Stromal cell of bone marrow (primary cell): Measurements from ENCODE around the gene GOLT1B.

ENCODE experiments used
- DNase-seq: peaks from one replicate; pipeline ENCODE4 v3.0.0-alpha.2; 2012; ENCODE audit warnings: low read depth

GOLT1B gene

DNA sequence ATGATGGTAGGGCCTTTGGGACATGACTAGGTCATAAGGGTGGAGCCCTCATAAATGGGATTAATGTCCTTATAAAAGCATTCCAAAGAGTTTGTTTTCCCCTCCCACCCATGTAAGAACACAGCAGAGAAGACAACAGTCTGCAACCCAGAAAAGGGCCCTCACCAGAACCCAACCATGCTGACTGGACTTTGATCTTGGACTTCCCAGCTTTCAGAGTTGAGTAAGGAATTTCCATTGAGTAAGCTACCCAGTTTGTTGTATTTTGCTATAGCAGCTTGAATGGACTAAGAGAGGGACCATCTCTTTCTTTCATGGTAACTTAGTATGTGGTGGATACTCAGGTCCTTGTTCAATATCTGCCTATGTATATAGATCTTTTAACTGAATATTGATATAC is 21.6 kb downstream of the GOLT1B start:
- no peak for DNase-seq

DNA sequence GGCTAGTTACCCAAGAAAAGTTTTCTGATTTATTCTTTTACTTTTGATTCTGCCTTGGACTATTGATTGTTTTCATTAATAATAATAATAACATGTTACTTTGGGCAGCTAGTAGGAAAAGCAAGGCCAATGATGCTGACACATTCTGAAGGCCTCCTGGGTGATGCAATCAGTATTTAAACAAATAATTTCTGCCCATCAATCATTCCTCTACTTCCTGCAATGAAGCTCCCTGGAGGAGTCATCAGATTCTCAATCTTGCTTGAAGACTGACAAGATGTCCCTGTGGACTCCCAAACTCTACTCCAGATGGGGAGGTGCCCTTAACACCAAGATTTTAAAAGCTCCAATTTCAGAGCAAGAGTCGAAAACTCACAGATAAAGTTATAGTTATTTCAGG is 24.5 kb downstream of the GOLT1B start, which contains the start of gene SPX:
TSS of gene SPX (plus strand) at position 244 of the 400 bp plus-strand sequence. CDS start 177 bp downstream, outside the sequence.
- no peak for DNase-seq

DNA sequence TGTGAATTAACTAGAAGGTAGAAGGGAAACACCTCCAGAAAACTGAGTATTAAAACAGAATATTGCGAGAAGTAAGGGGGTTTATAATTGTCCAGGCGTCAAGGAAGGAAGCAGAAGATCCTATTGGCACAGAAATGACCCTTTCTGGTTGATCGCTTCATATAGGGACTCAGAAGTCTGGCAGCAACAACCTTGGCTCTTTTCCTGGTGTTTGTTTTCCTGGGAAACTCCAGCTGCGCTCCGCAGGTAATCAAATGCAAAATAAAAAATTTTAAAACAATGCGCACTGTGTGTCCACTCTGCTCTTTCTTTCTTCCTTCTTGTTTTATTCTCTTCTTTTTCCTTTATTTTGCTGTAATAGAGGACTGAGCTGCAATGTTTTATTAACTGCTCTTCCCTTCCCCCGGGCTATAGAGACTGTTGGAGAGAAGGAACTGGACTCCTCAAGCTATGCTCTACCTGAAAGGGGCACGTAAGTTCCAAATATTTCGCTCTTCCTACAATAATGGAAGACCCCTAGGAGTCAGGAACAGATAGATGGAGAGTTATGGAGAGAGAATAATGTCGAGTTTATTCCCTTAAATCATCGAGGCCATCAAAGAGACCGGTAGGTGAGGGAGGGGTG is 25.2 kb downstream of the GOLT1B start:
- no peak for DNase-seq

DNA sequence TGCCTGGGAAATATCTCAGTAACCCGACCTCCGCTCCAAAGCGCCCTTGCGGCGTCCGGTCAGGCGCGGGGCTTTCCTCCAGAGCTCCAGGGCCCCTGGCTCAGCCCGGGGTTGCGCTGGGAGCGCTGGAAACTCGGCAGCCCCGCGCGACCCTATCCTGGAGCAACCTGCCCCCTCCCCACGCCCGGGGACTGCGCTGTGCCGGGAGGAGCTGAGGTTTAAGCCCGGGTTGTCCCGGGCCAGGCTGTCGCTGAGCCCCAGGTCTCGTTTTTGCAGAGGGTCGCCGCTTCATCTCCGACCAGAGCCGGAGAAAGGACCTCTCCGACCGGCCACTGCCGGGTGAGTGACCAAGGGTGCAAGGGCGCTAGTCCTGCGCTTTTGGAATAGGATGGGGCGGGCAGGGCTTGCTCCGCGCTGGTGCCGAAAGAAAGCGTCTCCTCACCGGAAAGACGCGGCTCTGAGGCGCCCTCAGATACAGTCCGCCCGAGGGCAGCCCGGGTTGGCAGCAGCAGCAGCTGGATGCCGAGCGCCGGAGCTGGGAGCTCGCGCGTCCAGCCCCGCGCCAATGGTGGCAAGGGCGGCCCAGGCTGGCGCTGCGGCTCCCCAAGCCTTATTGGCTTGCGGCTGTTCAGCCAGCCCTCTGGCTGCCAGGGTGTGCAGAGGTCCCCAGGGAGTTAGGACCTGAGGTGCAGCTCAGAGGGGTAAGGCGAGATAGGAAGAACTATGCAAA is 26.0 kb downstream of the GOLT1B start:
- DNase-seq: peak; percentile 20

DNA sequence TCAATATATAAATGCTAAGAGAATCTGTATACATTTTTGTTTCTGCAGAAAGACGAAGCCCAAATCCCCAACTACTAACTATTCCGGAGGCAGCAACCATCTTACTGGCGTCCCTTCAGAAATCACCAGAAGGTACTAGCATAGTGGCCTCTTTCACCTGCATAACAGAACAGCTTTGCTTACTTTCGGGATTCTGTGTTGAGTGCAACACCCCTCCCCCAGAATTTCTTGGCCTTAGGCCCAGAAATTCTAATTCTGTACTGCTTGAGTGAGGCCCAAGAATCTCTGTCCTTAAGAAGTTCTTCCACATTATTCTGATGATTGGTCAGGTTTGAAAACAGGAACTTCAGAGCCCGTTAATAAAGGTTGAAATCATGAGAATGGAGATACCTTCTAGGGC is 27.4 kb downstream of the GOLT1B start:
- DNase-seq: no peak

DNA sequence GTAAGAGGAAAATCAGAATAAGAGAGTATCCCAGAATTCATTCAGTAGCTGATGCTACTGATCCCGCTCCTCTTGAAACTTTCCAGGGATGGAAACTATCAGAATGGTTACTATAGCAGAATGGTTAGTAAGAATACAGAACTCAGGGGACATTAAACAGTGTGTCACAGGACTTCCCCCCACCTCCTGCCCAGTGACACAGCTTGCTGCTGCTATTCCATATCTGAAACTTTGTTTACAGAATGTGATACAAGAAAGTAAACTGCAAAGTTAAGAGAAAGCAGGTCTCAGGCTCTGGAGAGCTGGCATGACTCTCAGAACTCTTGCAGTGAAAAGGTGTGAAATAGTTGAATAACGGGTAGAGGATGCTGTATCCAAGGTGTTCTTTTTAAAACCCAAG is 27.9 kb downstream of the GOLT1B start:
- no peak for DNase-seq

DNA sequence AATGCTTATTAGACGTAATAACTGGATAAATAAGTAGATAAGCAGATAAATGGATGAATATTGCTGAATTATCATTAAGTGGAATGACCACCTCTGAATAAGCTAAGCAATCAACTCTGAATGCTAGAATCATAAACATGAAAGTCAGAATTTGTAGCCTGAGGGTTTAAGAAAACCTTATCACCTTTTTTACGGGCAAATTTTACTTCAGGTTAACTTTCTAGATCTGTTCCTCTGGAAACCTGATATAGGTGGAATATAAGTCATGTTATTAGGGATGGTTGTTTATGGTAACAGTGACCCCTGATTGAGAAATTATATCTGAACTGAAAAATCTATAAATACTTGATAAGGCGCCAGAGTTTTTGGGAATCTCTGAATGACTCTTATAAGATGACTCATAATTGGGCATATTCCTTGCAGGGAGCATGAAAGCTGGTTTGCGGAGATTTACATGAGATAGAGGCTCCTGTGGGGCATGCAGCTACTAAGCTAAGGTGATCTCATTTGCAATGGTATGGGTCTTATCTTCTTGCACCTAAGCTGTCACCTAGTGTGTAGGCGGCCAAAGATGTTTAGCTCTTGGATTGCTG is 36.6 kb downstream of the GOLT1B start:
- no peak for DNase-seq

DNA sequence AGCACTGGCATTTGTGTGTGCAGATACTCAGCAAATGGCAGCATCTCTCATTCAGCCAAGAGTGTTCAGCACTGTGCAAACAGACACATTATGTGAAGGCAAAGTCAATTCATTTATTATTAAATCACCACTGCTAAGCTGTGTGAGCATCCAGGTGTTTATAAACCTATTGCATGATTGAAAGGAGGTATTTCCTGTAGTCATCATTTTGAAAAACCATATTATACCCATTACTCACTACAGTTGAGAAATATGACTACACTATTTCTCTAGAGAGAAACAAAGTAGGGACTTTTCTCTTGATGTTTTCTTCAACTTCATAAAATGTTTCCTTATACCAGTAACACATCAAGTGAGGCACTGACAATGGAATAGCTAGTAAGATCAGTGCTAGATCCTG is 38.2 kb downstream of the GOLT1B start:
- DNase-seq: no peak

DNA sequence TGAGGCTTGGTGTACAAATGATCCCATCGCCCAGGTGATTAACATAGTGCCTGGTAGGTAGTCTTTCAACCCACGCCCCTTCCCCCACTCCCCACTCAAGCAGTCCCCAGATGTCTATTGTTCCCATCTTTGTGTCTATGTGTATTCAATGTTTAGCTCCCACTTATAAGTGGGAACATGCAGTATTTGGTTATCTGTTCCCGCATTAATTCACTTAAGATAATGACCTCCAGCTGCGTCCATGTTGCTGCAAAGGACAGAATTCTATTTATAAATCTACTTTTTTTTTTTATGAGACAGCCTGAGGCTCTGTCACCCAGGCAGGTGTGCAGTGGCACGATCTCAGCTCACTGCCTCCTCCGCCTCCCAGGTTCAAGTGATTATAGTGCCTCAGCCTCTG is 40.2 kb downstream of the GOLT1B start:
- DNase-seq: no peak

DNA sequence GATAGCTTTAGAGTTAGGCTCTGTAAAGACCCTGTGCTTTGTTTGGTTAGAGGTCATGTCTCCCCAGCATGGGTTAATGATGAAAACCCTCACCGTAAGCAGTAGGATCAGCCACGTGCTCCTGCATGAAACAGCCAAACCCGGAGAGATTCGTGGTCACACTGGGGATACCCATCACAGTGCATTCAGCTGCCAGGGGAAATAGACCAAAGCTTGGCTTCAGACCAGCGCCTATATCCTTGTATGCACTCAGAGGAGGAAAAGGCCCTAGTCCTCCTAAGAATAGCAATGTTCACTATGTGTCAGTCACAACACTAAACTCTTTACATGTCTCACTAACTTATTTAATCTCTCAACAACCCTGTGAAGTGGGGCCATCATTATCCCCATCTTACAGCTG is 40.8 kb downstream of the GOLT1B start:
- DNase-seq: no peak

DNA sequence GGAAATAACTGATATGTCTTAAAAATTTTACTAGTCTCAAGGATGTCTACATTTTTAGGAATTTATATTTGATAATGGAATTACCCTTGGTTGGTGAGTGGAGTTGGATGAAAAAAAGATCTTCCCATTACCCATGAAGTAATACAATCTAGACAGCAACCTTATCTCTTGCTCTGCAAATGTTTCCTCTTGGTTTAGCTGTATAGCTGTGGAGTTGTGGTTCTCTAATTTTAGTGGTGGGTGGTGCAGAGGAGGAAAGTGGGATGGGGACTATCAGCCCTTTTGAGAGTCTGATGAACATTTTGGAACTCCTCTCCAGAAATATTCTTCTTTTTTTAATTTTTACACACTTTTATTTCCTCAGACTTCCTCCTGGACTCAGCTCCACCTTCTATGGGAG is 41.6 kb downstream of the GOLT1B start:
- DNase-seq: no peak

DNA sequence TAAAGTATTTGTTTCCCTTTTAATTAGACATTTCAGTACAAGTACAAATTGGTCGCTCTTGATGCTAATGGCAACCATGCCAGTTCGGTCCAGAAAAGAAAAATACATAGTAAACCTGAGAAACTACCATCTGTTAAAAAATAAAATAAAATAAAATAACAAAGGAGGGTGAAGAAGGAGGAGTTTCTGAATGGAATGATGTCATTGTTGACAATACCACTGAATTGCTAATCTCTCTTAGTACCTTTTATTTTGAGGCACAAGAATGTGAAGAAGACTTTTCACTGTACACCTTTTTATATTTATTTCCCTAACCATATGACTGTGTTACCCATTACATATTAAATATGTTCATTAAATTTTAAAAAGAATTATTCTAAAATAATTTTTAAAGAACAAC is 44.0 kb downstream of the GOLT1B start:
- DNase-seq: no peak

DNA sequence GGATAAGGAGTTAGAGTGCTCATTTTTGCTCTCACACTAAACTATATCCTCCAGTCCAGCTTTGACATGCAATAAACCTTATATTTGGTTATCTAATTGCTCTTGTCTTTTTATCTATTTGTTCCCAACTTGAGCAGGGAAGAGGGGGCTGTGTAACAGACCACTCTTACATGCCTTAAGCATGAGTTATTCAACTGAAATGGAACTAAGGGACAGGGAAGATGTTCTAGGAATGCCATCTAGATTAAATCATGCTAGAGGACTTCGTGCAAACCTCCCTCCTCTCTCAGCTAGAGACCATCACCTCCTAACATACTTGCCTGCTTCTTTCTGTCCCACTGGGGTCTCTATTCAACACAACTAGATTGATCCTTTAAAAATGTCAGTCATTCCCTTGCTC is 45.1 kb downstream of the GOLT1B start:
- DNase-seq: no peak

DNA sequence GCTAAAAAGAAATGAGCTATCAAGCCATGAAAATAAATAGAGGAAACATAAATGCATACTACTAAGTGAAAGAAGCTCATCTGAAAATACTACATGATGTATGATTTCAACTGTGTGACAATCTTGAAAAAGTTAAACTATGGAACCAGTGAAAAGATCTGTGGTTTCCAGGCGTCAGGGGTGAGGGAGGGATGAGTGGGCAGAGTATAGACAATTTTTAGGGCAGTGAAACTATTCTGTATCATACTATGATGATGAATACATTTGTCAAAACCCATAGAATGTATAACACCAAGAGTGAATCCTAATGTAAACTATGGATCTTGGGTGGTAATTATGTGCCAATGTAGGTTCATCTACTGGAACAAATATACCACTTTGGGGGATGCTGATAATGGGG is 45.8 kb downstream of the GOLT1B start:
- DNase-seq: no peak

DNA sequence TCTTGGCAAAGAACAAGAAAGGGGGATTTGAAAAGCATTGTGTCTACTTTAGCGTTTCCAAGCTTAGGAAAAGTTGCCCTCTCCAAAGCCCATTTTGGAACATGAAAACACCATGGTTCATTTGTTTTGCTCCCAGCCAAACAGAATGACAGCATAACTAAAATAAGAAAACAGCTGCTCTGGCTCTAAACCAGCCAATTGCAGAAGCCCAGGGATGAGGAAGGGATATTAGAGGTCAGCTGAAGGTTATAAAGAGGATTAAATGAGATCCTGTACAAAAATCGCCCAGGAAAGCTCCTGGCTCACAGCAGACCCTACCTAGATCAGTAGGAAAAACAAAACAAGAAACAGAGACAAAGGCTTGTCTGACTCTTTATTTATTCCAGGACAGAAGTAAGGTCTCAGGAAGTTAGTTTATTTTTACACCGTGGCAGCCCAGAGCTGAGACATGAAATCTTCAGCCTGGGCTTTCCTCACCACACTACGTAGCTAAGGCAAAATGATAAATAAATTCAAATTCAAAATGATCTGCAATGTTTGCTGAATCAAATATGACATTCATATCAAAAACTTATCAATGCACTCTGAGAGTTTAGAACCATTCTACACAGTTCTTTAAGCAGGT is 50.4 kb downstream of the GOLT1B start:
- no peak for DNase-seq

DNA sequence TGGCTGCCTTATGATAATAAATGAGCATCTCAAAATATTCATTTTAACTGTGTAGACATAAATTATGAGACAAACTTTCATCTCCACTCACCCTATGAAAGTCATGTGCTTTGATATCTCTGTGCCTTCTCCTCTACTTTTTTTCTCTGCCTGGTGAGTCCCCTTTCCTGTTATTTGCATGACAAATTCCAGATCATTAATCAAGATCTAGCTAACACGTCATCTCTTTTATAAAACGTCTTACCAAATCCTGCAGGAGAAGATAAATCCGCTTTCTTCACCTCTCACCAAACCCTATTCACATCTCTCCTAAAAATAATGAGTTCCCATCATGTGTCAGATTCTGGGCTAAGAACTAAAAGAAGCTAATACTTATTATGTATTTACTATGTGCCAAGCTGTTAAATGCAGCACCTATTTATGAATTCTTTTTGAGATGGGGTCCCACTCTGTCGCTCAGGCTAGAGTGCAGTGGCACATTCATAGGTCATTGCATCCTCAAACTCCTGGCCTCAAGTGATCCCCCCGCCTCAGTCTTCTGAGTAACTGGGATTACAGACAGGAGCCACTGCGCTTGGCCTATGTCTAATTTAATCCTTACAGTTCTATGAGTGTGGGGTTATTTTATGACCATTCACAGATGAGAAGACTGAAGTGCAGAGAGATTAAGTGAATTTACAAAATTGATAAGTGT is 51.2 kb downstream of the GOLT1B start:
- DNase-seq: no peak

DNA sequence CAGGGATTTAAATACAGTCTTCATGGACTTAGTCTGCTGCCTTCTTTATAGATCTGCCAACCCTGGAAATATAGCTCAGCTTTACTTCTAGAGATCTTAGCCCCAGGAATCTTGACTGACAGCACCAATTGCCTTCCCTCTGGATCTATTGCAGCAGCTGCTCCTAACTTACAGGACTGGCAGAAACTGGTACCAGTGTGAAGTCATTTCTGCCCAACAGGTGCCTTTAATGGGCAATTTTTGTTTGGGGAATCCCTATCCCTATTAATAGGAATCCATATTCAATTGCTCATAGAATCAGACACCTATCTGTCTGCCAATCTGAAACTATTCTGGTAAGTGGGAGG is 51.7 kb downstream of the GOLT1B start:
- DNase-seq: no peak

DNA sequence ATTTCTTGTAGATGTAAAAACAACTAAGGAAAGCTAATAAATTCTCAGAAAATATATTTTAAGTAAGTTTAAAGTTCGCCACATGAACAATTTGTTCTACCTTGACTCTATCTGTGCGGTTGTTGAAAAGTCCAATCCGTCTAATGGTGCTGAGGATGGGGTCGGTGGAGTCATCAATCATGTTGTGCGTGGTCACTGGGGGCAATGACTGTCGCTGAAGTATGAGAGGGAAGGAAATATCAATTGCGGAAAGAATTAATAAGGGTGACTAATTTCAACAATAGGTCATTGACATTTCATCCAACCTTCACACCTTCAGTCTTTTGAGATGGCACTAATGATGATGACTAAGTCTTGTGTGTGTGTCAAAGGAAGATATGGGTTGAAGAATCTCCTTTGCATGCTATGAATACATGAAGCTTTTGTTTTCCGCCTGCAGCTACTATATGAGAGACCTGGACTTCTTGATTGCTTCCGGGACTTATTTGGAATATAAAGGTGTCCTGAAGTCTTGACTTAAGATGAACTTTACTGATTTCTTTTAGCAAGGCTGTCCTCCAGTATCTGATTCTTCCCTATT is 56.6 kb downstream of the GOLT1B start:
- no peak for DNase-seq

DNA sequence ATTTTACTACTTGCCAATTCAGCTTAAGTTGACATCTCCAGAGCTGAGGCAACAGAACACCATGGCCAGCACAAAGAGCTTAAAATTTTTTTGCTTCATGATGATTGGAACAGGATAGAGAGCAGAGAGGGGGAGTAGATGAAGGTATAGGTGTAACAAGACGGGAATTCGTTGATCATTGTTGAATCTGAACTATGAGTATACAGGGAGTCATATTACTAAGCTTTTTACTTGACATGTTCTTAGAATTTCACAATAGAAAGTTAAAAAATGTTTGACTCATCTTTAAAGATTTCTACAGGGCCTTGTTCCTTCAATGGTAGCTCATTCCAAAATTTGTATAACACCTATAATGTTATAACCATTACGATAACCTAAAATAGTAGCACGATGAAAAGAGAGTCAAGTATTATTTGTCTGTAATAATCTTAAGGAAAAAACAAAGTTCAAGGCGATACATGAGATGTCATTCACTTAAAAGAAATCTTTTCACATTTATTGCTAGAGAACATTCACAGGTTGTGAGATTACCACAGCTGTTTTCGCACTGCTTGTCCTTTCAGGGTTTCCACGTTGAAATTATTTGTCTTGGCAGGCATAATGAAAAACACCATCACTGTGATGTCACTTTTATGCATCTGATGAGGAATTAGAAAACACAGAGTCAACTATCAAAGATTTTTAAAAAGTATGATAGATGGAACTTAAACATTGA is 58.4 kb downstream of the GOLT1B start:
- DNase-seq: peak; percentile 49

DNA sequence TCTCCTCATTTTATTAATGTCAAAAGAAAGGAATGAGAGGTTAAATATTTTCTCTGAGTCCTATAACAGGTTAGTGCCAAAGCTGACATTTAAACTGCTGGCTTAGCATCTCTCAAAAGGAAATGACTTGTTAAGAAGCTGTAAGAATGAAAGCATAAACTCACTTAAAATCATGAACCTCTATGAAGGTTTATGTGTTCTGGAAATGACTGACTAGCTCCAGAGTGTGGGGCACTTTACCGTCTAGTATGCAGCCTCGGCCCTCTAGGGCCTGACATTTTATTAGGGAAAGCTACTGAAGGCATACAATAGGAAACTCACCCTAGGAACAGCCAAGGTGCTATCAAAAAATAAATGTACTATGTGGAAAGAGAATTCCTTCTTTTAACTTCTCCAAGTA is 59.6 kb downstream of the GOLT1B start:
- no peak for DNase-seq

DNA sequence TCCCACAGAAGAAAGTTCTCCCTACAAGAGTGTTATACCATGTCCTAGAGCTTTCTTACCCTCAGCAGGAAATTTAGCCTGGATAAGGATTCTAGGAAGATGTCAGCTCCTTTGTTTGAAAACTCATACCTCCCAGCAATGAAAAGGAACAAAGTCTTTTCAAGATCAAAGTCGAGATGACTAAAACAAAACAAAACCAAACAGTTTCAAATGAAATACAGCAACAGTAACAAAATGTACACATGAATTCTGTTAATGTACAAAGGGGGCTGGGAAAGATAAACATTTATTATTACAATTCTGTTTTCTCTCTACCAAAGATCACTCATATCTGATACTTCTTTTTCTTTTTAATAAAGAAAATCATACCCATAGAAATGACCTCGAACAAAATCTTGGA is 61.3 kb downstream of the GOLT1B start:
- DNase-seq: no peak
